Endothelial cell of hepatic sinusoid (primary cell): ENCODE measurements around the gene GPR4.

Source experiments
- in situ Hi-C: cut with HindIII; loops from 2 replicates; pipeline ENCODE4 v1.10.0; 2017; ENCODE audit warnings: low sequenced_read_pairs

The GPR4 gene

DNA sequence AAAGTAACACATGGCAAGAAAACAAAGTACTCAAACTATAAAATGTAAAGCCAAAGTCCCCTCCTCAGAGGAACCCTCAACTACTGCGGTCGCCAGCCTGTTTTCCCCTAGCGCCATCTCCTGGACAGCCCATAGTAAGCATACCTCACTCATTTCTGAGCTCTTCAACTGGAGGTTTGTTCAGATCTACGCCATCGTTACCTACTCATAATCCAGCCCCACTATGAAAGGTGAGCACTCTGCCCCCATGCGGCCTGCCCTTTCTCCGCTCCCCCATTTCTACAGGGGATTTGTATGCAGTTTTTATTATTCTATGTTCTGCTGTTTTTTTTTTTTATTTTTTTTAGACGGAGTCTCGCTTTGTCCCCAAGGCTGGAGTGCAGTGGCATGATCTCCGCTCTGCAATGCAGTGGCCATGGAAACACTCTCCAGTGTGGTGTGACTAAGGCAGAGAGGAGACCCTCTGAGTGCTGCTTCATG is 43.6 kb downstream of the GPR4 start:
- in situ Hi-C loops, result loop anchor here (5.0 kb wide), 2 partner anchors 51 to 84 kb away; partner anchors contain the start of gene VASP

DNA sequence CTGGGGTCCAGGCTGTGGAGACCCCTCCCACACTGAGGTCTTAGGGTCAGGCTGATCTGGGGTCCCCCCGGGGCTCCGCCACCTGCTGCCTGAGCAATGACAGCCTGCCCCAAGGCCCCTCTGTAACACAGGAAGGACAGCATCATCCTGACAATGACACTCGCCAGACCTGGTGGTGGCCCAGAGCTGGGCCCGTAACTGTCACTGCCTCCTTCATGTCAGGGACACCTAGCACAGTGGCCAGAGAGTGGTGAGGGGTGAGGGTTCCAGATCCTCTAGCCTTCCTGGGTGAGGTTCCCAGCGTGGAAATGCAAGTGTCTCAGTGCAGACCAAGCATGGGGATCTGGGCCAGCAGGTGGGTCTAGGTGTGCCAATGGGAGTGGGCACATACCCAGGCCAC is 45.2 kb downstream of the GPR4 start:
- in situ Hi-C loops, result loop anchor here (5.0 kb wide), 2 partner anchors 50 to 85 kb away; partner anchors contain the start of gene VASP

DNA sequence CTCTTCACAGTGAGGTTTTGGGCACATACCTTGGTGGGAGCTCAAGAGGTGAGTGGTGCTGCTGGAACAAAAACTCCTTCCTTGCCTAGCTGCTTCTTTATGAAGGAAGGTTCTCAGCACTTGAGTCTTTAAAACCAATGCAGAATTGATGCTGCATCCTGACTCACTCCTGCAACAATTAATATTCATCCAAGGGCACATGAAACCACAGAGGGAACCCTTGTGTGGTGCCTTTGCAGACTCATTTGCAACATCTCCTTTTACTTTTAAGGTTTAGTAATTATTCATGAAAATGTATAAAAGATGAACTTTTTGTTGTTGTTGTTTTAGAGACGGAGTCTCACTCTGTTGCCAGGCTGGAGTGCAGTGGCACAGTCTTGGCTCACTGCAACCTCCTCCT is 47.5 kb downstream of the GPR4 start:
- in situ Hi-C loops, result no loop called here

DNA sequence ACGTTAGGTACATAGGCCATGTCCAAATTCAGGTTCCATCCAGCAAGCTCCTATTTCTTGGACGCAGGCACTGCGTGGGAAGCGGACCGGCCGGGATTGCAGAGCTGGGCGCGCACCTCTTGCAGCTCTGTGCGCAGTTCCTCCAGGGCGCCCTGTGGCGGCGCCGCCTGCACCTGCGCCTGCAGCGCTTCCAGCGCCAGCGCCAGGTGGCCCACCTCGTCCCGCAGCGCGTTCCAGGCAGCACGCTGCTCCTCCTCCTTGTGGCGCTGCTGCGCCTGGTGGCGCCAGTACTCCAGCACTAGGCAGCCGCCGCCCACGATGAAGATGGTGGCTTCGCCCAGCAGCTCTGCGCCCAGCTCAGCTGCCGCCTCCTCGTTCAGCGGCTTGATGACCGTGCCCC is 48.5 kb downstream of the GPR4 start:
- in situ Hi-C loops, result no loop called here

DNA sequence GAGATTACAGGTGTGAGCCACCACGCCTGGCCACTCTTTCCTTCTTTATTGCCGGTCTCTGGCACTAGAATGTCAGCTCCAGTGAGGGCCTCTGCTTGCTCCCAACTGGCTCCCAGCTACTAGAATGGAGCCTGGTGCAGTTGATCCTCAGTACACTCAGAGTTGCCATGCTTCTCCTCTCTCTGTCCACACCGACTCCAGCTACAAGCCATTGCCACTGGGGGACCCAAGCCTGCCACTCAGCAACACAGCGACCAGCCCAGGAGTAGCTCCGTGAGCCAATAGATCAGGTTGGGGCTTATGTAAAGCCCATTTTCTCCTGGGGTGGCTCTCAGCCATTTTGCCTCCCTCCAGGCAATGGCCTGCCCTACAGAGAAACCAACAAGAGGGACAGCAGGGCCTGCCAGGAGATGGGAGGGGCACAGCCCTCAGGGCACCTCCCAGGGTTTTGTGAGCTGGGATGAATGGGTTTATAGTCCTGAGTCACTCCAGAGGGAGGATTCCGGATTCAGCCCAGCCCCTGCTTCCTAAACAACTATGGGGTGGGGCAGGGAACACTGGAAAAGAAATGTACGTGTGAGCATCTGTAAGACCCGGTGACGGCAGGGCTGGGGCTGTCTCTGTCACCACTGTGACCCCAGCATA is 53.9 kb downstream of the GPR4 start:
- in situ Hi-C loops, result no loop called here

DNA sequence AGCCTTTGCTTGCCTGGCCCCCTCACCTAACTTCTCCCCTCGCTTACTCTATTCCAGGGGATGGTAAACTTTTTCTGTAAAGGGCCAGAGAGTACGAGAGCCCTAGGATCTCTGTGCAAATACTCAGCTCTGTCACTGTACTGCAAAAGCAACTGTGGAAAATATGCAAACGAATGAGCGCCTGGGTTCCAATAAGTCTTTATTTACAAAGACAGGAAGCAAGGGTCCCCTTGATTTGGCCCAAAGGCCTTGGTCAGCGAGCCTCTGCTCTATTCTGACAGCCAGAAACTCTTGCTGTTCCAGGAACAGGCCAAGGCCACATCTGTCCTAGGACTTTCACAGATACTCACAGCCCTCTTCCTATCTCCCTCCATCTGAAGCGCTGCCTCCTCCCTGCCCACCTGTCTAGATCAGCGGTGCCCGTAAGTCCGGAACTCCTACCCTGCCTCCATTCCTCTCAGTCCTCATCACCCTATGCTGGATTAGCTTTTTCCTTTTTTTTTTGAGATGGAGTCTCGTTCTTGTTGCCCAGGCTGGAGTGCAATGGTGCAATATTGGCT is 54.7 kb downstream of the GPR4 start:
- in situ Hi-C loops, result no loop called here

DNA sequence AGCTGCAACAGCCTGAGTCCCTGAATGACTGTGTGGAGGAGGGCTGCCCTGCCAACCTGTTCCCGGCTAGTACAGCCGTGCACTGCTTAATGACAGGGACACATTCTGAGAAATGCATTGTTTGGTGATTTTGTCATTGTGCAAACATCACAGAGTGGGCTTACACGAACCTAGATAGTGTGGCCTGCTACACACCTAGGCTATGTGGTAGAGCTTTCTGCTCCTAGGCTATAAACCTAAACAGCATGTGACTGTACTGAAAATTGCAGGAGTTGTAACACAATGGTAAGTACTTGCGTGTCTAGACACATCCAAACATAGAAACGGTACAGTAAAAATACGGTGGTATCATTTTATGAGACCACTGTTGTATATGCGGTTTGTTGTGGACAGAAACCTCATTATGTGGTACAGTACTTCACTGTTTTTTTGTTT is 59.8 kb downstream of the GPR4 start:
- in situ Hi-C loops, result no loop called here
